ENCODE data around the gene HRG.
"Not testable (repeated sequence)": the region's sequence is repeated elsewhere in the genome, so short reads cannot be mapped to it uniquely, and the experiment has no call there.

Gene HRG

GRCh38 chr3:186708983-186709679 is 43.3 kb downstream of the HRG start:
- ChIA-PET POLR2A (no interaction called here), CTCF (interaction anchor here (0.8 kb wide), 1 partner anchor 13 kb away, joined by 3 read pairs; no protein-coding TSS in a partner anchor)
- no peak for TF ChIP-seq CTCF (IDR thresholded peaks at IDR 0.05; ENCODE audit: control extremely low read depth, extremely low read depth, low read depth, missing control alignments)
- DNase-seq (ENCODE audit: extremely low spot score) = no peak

- DNase-seq (ENCODE audit: extremely low spot score); CTCF ChIA-PET; POLR2A ChIA-PET: not testable (repeated sequence)
These were observed 44.9 kb downstream of the HRG start for GRCh38 chr3:186710694-186711093.

- ChIA-PET CTCF (no interaction called here), POLR2A (no interaction called here)
- TF ChIP-seq CTCF (IDR thresholded peaks at IDR 0.05; ENCODE audit: control extremely low read depth, extremely low read depth, low read depth, missing control alignments) = no peak
- no peak for DNase-seq (ENCODE audit: extremely low spot score)
These were observed 47.7 kb downstream of the HRG start for GRCh38 chr3:186713499-186713898.

- TF ChIP-seq CTCF (IDR thresholded peaks at IDR 0.05; ENCODE audit: control extremely low read depth, extremely low read depth, low read depth, missing control alignments) = no peak
- no peak for DNase-seq (ENCODE audit: extremely low spot score)
- POLR2A ChIA-PET = no interaction called here
- CTCF ChIA-PET = no interaction called here
These were observed 51.2 kb downstream of the HRG start, which contains the start of gene KNG1 for GRCh38 chr3:186717039-186717457. TSS of gene KNG1 (plus strand) at chr3:186717359. CDS start at chr3:186717543, 184 bp downstream.

- DNase-seq (ENCODE audit: extremely low spot score) = no peak
- ChIA-PET CTCF (no interaction called here), POLR2A (no interaction called here)
- no peak for TF ChIP-seq CTCF (IDR thresholded peaks at IDR 0.05; ENCODE audit: control extremely low read depth, extremely low read depth, low read depth, missing control alignments)
These were observed 54.3 kb downstream of the HRG start for GRCh38 chr3:186719945-186720739.

GRCh38 chr3:186722457-186722856 is 56.6 kb downstream of the HRG start:
- ChIA-PET POLR2A (interaction anchor here (0.6 kb wide), 1 partner anchor 469 kb away, joined by 6 read pairs; no protein-coding TSS in a partner anchor), CTCF (interaction anchor here (1.5 kb wide), 1 partner anchor 13 kb away, joined by 3 read pairs; no protein-coding TSS in a partner anchor)

More at GRCh38 chr3:186722457-186722856, 56.6 kb downstream of the HRG start:
- no peak for DNase-seq (ENCODE audit: extremely low spot score)
- peak; percentile 7 for TF ChIP-seq CTCF (IDR thresholded peaks at IDR 0.05; ENCODE audit: control extremely low read depth, extremely low read depth, low read depth, missing control alignments)

All from GM10248 (cell line).